Dedifferentiated amniotic fluid mesenchymal stem cell (primary cell): ENCODE data around the gene RSPH6A.

Experiments used
- DNase-seq: peaks from one replicate; pipeline ENCODE4 v3.0.0-alpha.2; 2016; ENCODE audit errors: extremely low spot score

The RSPH6A gene

DNA sequence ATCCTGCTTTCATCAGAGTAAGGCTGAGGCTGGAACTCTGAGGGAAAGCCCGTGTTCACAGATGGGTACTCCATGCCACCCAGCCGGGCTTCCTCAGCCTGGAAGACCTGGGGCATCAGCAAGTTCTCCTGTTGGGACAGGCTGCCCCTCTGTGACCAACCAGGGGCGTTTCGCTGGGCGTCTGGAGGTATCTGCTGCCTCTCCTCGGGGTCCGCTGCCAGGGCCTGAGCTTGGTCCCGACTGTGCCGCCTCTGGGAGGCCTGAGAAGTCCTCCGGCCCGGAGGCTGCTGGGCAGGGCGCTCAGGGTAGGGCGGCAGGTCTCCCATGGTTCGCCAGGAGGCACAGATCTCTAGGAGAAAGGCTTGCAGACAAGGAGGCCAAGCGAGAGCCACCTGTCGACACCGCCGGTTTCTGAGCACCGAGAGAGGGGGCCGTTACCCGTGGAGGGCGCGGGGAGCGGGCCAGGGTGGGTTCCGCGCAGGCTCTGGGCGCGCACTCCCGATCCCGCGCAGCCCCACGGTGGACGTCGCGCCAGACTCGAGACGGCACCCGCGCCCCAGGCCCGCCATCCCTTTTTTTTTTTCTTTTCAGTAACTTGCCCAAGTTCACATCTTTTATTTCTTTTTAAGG is at the start of gene RSPH6A:
TSS of gene RSPH6A (minus strand) at position 458 of the 630 bp plus-strand sequence. CDS start at position 326, 132 bp downstream.
- no peak for DNase-seq

DNA sequence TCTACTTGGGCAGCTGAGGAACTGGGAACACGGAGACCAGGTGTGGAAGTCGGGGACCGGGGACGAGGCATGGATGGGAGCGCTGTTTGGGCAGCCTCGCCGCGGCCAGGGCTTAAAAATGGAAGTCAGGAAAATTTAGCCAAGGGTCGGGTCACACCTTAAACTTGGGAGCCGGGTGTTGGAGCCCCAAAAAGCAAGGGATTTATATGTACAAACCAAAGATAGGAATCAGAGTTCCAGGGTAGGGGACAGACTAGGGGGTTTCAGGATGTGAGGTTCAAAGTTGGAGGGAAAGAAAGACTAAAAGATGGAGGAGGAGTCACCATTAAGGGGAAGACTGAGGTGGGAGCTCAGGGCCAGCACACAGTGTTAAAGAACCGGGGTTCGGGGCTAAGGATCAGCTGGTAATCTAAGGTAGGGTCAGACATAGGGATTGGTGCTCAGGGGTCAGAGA is 49.5 kb upstream of the RSPH6A start:
- DNase-seq = no peak

DNA sequence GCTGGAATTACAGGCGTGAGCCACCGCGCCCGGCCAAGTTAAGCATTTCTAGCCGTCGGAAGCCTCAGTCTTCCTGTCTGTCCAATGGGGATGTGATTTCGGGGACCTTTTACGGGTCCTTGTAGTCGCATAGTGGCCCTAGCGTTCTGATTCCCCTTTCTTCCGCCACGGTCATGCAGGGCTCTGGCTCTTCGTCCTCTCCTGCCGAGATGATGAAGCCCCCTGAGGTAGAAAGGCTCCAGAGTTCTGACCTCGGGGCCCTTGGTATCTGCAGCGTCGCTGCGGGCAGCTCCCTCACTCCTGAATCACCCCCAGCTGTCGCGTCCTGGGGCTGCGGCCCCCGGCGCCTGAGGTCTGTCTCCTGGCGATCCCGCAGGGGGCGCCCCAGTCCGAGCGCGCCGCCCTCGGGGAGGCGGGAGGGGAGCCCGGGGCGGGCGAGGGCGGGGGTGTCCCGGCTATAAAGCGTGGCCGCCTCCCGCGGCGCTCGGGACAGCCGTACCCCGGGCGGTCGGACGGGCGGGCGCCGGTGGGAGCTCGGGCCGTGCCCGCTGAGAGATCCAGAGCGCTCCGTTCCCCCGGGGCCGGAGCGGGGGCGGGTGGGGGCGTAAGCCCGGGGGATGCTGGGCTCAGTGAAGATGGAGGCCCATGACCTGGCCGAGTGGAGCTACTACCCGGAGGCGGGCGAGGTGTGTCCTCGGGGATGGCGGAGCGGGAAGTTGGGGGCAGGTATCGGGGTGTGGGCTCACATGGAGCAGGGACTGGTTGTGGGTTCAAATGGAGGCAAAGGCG is 48.9 kb upstream of the RSPH6A start, which contains the start of gene FOXA3:
TSS of gene FOXA3 (plus strand) at position 487 of the 789 bp plus-strand sequence. CDS start at position 618, 131 bp downstream.
- DNase-seq = no peak

DNA sequence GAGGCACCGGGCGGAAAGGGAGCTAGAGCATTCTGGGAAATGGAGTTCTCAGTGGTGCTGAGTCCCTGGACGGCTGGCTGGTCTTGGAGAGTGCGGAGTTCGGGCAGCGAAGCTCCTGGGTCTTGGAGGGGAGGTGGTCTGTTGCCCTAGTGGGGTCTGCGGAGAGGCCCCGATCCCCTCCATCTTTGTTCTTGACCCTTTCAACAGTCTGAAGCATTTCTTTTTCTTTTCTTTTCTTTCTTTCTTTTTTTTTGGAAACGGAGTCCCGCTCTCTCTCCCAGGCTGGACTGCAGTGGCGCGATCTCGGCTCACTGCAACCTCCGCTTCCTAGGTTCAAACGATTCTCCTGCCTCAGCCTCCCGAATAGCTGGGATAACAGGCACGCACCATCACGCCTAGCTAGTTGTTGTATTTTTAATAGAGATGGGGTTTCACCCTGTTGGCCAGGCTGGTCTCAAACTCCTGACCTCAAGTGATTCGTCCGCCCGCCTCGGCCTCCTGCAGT is 48.3 kb upstream of the RSPH6A start:
- DNase-seq = no peak

DNA sequence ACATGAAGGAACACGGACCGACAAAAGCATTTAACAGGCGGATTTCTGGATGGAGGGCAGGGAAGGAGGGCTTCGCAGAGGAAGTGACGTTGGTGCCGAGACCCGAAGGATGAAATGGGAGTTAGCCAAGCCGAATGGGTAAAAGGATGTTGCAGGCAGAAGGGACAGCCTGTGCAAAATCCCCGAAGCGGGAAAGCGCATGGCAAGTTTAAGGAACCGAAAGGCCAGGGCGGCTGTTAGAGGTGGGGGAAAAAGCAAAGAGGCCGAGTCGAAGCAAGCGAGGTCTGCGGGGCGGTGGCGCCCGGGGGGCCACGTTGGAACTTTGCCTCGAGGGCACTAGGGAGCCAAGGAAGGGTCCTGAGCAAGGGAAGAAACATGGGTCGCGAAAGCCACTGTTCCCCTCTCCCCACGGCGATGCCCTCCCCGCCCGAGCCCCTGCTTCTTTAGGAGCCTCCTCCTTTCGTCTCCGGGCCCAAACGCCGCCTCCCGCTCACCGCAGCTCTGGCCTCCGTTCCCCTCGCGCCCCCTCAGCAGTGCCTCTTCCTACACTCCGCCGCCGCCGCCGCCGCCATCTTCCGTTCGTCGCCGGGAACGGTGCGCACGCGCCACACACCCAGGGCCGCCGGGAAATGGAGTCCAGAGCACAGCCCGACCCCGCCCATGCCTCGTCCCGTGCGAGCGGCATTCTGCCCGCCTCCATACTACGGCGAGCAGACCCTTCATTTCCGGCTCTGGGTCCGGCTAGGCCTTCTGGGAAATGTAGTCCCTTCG is 47.6 kb upstream of the RSPH6A start, which contains the start of gene SYMPK:
TSS of gene SYMPK (minus strand) at position 584 of the 771 bp plus-strand sequence. CDS start 8,652 bp downstream, outside the sequence.
- peak; percentile 98 for DNase-seq

DNA sequence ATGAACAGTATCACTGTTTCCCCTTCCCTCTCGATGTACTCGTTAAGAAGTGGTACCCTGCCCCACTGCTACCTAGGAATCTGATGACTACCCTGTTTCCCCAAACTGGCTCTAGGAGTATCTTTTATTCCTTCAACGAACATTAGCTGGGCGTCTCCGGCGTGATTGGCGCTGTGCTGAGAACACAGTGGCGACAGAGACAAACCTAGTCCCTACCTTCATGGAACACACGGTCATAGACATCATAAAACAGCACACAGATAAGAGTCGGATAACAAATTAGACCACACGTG is 47.1 kb upstream of the RSPH6A start:
- no peak for DNase-seq

- DNase-seq = no peak
Measured at GRCh38 chr19:45860359-45861259, 45.5 kb upstream of the RSPH6A start.

DNA sequence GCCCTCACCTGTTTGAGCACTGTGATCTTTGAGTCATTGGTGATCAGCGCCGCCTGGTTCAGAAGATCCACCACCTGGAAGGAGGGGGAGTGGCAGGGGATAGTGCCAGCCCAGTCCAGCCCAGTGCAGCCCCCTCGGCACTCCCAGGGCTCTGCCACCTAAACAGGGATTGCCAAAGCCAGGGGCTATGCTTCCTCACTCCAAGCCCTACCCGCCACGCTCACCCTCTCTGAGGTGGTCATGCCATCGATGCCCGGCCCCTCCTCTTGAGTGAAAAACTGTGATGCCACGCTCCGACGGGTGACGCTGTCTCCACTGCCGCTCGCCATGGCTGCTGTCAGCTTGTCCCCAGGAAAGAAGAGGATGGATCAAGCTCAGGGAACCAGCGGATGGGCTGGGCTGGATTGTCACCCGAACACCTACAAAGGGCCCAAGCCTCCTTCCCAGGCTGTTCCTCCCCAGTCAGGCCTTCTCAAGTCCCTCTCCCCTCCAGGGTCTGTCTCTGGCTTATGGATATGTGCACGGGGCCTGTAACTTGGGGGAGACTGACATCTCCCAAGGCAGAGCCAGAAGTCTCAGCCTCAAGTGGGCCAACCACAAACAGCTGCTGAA is 39.2 kb upstream of the RSPH6A start:
- DNase-seq = no peak

DNA sequence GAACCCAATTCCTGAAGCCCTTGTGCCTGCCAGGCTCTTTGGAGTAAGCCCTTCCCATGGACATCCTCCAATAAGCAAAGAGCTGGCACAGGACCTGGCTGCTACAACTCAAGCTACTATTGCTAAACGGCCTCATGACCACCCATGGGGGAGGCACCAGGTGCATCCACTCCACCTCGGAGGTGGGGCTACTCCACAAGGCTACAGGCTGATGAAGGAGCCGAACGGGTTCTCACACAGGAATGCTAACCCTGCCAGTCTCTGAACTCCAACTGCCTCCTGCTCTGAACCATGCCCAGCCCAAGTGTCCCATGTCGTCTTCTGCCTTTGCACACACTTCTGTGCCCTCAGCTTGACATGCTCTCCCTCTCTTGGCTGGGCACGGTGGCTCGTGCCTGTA is 37.9 kb upstream of the RSPH6A start:
- DNase-seq = no peak

DNA sequence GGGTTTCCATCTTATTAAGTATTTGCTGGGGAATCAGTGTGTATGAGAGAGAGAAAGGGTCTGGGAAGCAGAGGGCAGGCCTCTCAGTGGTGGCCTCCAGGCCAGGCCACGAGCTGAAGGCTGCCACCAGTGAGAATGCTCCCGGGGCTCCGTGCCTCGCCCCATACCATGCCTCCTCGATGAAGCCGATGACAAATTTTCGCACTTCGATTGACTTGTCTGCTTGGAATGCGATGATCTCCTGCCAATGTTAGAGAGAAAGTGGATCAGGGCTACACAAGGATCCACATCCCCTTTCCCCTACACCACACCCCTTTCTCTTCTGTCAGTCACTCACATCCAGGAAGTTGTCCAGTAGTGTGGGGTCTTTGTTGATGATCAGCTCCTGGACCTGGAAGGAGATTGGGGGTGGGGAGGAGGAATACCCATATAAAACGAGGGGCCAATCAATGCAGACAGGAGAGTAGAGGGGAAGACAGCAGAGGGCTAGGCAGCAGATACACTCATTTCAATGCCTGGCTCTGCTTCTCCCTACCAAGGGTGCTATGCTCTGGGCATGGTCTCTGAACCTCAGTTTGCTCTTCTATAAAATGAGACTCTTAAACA is 37.1 kb upstream of the RSPH6A start:
- no peak for DNase-seq

- no peak for DNase-seq
Measured at GRCh38 chr19:45848922-45849321, 33.8 kb upstream of the RSPH6A start.

DNA sequence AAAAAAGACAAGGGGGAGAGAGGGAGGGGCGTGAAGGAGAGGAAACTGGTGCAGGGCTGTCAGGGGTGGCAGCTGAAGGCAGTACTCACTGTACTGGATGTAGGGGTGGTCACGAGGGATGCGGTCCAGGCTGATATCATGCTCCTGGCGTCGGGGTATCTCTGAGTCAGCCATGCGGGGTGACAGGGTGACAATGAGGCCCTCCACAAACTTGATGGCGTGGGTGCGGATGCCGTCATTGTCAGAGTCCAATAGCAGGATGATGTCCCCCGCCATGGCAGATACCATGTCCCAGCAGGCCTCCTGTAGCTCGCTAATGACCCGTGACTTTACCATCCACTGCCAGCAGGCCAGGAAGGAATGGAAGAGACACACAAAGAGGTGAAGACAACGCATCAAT is 32.6 kb upstream of the RSPH6A start:
- no peak for DNase-seq

DNA sequence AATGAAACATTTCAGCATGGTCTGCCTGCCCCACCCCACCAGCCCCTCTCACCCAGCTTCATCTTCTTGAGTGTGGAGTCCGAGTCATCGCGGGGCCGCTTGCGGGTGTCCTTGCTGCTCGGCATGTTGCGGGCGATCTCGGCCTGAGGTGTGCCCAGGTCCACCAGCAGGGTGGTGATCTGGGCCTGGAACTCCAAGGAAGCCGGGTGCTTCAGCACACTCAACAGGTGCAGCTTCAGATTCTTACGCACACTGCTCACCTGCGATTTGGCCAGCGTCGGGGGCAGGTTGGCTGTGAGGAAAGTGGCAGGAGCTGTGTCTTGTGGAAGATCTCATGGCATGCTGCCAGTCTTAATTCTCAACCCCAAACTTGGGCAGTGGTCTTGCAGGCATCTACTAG is 27.1 kb upstream of the RSPH6A start:
- no peak for DNase-seq

DNA sequence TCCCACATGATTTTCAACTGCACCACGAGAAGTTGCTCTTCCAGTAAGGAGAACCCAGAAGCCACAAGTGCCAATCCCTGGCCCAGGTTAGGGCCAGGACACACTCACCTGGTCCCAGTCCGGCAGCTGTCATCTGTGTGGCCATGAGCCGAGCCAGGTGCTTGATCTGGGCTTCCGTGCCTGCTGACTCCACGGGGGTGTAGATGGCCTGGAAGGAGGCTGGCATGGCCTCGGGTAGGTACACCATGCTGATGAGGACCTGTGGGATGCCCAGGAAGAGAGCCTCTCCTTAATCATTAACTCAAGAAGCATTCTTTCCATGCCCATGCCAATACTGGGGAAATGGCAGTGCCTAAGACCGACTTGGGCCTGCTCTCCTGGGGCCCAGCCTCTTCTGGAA is 19.9 kb upstream of the RSPH6A start:
- no peak for DNase-seq

DNA sequence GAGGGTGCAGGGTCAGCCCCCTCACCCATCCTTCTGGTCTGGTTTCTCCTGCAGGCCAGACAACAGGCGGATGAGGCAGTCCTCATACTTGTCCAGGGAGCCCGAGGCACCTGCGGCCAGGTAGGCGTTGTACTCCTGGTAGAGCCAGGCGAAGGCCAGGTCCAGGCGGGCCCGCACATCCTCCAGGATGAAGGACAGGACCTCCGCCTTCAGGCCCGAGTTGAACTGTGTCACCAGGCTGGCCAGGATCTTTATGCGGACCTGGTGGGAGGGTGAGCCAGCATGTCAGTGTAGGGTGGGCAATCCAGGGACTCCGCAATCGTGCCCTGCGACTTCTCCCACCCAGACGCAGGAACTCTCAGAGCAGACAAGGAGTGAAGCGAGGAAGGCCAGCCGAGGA is 13.8 kb upstream of the RSPH6A start:
- DNase-seq = no peak

- DNase-seq = no peak
Measured at GRCh38 chr19:45828523-45828922, 13.4 kb upstream of the RSPH6A start.

DNA sequence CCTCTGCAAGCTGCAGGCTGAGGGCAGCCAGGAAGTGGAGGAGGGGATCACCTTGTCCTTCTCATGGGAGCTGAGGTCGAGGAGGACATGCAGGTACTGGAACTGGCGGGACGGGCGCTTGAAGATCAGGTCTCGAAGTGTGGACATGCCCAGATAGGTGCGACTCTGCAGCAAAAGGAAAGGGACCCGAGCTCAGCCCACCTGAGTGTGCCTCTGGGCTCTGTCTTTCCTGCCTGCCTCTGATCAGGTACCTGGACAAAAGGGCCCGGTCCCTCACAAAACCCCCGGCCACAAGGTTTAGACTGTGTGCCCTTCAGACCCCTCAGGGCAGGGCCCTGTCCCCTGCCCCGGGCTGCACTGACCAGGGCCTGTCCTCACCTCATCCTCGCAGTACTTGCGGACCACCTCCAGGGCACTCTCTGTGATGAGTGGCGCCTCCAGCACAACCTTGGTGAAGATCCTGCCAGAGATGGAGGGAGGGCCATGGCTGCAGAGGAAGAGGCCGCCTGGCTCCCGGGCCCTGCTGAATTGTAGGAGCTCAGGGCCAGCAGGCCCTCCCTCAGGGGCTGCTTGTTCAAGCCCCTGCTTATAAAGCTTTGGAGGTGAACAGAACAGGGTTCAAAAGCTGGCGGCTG is 12.5 kb upstream of the RSPH6A start:
- no peak for DNase-seq

DNA sequence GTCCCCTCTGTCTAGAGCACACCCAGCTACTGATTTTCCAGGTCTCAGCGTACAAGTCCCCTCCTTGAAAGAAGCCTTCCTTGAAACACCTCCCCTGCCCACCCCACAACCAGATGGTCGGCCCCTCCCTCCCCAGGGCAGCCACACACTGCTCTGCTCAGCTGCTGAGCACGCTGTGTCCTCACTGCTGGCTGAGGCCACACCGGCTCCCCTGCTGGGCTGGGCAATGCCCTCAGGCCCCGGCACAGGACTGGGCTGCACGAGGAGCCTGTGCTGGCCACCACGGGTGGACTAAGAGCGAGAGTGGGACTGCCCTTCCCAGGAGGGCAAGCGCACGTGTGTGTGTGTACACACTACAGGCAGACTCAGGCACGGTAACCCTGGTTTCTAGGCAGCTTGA is 11.8 kb upstream of the RSPH6A start:
- no peak for DNase-seq

DNA sequence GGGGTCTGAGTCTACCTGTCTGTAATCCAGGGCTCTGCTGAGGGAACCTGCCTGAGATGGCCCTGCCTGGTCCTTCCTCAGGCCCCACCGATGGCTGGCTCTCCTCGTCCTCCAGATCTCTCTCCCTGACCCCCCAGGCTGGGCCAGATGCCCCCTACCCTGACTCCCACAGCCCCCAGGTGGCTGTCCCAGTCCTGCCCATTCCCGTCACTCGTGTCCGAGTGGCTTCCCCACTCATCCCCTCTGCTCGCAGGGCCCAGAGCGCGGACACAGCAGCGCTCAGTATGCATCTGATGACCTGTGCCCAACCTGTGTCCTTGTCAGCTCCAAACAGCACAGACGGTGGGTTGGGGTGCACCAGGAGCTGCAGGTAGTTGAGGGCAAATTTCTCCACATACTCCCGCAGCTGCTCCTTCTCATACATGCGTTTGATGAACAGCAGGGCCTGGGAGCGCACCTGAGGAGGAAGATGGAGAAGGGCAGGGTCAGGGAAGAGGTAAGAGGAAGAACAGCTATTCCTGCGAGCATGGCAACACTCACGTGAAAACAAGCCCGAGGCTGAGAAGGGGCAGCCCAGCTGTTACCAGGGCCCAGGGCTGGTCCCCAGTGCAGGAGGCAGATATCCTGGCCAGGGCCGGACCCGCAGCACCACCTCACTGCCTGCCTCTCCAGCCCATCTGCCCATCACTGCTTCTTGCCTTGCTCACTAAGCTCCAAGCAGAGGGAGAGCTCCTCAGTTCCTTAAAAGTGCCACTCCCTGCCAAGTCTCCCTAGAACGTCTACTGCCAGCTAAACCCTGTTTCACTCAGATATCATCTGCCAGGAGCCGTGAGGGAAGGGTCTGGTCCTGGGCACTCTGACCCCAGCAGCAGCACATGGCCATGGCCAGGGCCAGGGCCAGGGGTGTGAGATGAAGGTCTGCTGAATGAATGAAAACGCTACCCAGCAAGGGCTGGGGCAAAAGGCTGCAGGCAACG is 11.1 kb upstream of the RSPH6A start:
- no peak for DNase-seq
